Fibroblast of lung (primary cell): ENCODE measurements around the gene FMNL2. TPM values are rescaled to one million over a fixed set of nuclear protein-coding genes. Genes with fewer than 3 reads are reported as not detected.

ENCODE experiments used
- DNase-seq, 2 donors: peaks; one replicate each; pipeline versions ENCODE4 v3.0.0 to v3.0.0-alpha.2; 2010; ENCODE audit warnings: low read depth in 2 of 2
- H2AFZ ChIP-seq: 2 replicates; pipeline ENCODE4 v1.5.1; 2012; ENCODE audit warnings: low read length, control low read depth, inconsistent platforms
- H3K27ac ChIP-seq: 2 replicates; pipeline ENCODE4 v1.5.1; 2011; ENCODE audit warnings: low read length, control low read depth; ENCODE audit not compliant: insufficient read depth
- H3K27me3 ChIP-seq: 2 replicates; pipeline ENCODE4 v1.5.1; 2011; ENCODE audit warnings: mild to moderate bottlenecking, low read length; ENCODE audit not compliant: control insufficient read depth, insufficient read depth
- H3K36me3 ChIP-seq: 2 replicates; pipeline ENCODE4 v1.5.1; 2011; ENCODE audit warnings: low read length; ENCODE audit not compliant: control insufficient read depth, insufficient read depth
- H3K4me1 ChIP-seq: 2 replicates; pipeline ENCODE4 v1.5.1; 2011; ENCODE audit warnings: low read length; ENCODE audit not compliant: control insufficient read depth, insufficient read depth; ENCODE audit errors: extremely low read depth
- H3K4me2 ChIP-seq: 2 replicates; pipeline ENCODE4 v1.5.1; 2011; ENCODE audit warnings: low read length, control low read depth; ENCODE audit not compliant: insufficient read depth; ENCODE audit errors: extremely low read depth
- H3K4me3 ChIP-seq, 4 experiments: fragments of 200-600 bp in 1 of 4; sonication (generic) in 1 of 4; replicated peaks in 1 of 4; 2 replicates each; pipeline ENCODE4 v1.5.1; 2011 to 2016; ENCODE audit warnings: low read length in 4 of 4, low read depth in 3 of 4, mild to moderate bottlenecking in 3 of 4, control low read depth in 2 of 4, inconsistent platforms in 1 of 4, mixed read lengths in 1 of 4; ENCODE audit not compliant: insufficient read depth in 1 of 4; ENCODE audit errors: control extremely low read depth in 1 of 4
- H3K79me2 ChIP-seq: 2 replicates; pipeline ENCODE4 v1.5.1; 2012; ENCODE audit warnings: mild to moderate bottlenecking, low read length, inconsistent platforms; ENCODE audit not compliant: control insufficient read depth, insufficient read depth
- H3K9ac ChIP-seq: 2 replicates; pipeline ENCODE4 v1.5.1; 2011; ENCODE audit warnings: mild to moderate bottlenecking, low read length, control low read depth; ENCODE audit not compliant: insufficient read depth
- H3K9me3 ChIP-seq: 2 replicates; pipeline ENCODE4 v1.5.1; 2012; ENCODE audit warnings: low read depth, low read length; ENCODE audit not compliant: control insufficient read depth, insufficient read depth
- H4K20me1 ChIP-seq: 2 replicates; pipeline ENCODE4 v1.5.1; 2011; ENCODE audit warnings: low read length; ENCODE audit not compliant: control insufficient read depth, insufficient read depth; ENCODE audit errors: extremely low read depth
- CTCF ChIP-seq, 2 donors: IDR thresholded peaks in 1 of 2; conservative IDR thresholded peaks in 1 of 2; 1 replicate in 1 of 2; 2 replicates in 1 of 2; pipeline ENCODE4 v1.5.1; 2011 to 2012; ENCODE audit warnings: low read length in 2 of 2, control low read depth in 1 of 2, inconsistent platforms in 1 of 2, low read depth in 1 of 2, mild to moderate bottlenecking in 1 of 2
- EZH2 ChIP-seq: IDR thresholded peaks from 2 replicates; pipeline ENCODE4 v1.5.1; 2012; ENCODE audit warnings: low read length, control low read depth, mild to moderate bottlenecking; ENCODE audit errors: missing control alignments
- polyA plus RNA-seq, 2 donors: library from polyadenylated mRNA; depleted of rRNA in 1 of 2; stranded (reverse) in 1 of 2; unstranded in 1 of 2; fragments of >200 nt; gene quantifications; 2 replicates each; pipeline ENCODE4 v1.2.1, GENCODE V29; 2011 to 2012; ENCODE audit warnings: missing spikeins in 1 of 2
- total RNA-seq: library from RNA; depleted of rRNA; stranded (reverse); fragments of >200 nt; gene quantifications from 2 replicates; pipeline ENCODE4 v1.2.1, GENCODE V29; 2014

The FMNL2 gene
- total and polyA plus RNA-seq, 2 donors (not counting 1 experiment from before 2014, with no cell fraction given): 12.0 to 30.2 TPM

DNA sequence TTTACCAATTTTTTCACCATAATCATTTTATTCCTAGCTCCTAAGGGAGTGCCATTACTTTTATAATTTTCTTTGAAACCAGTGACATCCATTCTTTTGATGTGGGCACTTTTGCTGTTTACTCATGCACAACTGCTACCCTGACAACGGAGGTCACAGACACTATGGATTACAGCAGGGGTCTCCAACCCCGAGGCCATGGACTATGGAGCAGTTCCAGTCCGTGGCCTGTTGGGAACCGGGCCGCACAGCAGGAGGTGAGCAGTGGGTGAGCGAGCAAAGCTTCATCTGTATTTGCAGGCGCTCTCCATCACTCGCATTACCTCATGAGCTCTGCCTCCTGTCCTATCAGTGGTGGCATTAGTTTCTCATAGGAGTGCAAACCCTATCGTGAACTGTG is 347.7 kb downstream of the FMNL2 start:
- TF ChIP-seq EZH2 (no peak), CTCF (conservative IDR thresholded peaks at IDR 0.05 in 1 of 2, IDR thresholded peaks at IDR 0.05 in 1 of 2; ENCODE audit: low read depth in 1 of 2, low read length in 2 of 2) (no peak)
- Histone ChIP-seq H3K79me2 (peaks cover 12% of the 10 kb centered on the region), H3K27me3 (no peaks in the 10 kb centered on the region), H3K27ac (no peak overlapping the region), H3K9me3 (no peaks in the 10 kb centered on the region), H4K20me1 (no peaks in the 10 kb centered on the region), H3K4me3 (no peak overlapping the region), H3K36me3 (no peaks in the 10 kb centered on the region), H3K9ac (no peak overlapping the region), H3K4me1 (no peaks in the 10 kb centered on the region), H3K4me2 (no peak overlapping the region), H2AFZ (no peak overlapping the region)
- no peak for DNase-seq

- no peak overlapping the region for H3K4me3 ChIP-seq
- no peak for DNase-seq
These were observed 348.4 kb downstream of the FMNL2 start for GRCh38 chr2:152683400-152683799.

DNA sequence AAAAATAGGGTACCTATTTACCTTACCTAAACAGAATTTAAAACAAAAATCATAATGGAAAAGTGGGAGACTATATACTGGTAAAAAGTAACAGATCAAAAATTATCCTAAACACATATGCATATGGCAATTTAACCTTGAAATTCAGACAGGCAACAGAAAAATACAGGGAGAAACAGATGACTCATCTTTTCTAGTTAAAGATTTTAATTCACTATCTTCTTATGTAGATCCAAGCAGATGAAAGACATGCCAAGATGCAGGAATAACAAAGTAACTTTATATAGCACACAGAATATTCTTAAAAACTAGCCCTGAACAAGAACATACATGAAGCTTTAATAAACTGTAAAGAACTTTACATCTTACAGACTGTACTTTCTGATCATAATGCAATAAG is 351.3 kb downstream of the FMNL2 start:
- Histone ChIP-seq H3K4me2 (no peak overlapping the region), H3K27ac (no peak overlapping the region), H3K4me1 (no peaks in the 10 kb centered on the region), H3K9ac (no peak overlapping the region), H3K36me3 (no peaks in the 10 kb centered on the region), H3K27me3 (no peaks in the 10 kb centered on the region), H3K79me2 (peaks cover 12% of the 10 kb centered on the region), H3K9me3 (no peaks in the 10 kb centered on the region), H2AFZ (no peak overlapping the region), H4K20me1 (no peaks in the 10 kb centered on the region), H3K4me3 (no peak overlapping the region)
- no peak for TF ChIP-seq CTCF (conservative IDR thresholded peaks at IDR 0.05 in 1 of 2, IDR thresholded peaks at IDR 0.05 in 1 of 2; ENCODE audit: low read depth in 1 of 2, low read length in 2 of 2)
- no peak for TF ChIP-seq EZH2
- DNase-seq: no peak

More at GRCh38 chr2:152683400-152683799, 348.4 kb downstream of the FMNL2 start:
- Histone ChIP-seq H3K79me2 (peaks cover 12% of the 10 kb centered on the region), H3K4me2 (no peak overlapping the region), H3K4me1 (no peaks in the 10 kb centered on the region), H3K36me3 (no peaks in the 10 kb centered on the region), H3K27me3 (no peaks in the 10 kb centered on the region), H3K9ac (no peak overlapping the region), H3K27ac (no peak overlapping the region), H2AFZ (no peak overlapping the region), H4K20me1 (no peaks in the 10 kb centered on the region), H3K9me3 (no peaks in the 10 kb centered on the region)
- TF ChIP-seq EZH2: no peak
- no peak for TF ChIP-seq CTCF (conservative IDR thresholded peaks at IDR 0.05 in 1 of 2, IDR thresholded peaks at IDR 0.05 in 1 of 2; ENCODE audit: low read depth in 1 of 2, low read length in 2 of 2)
